ENCODE measurements around the gene TMEM30A. TPM values are rescaled to one million over a fixed set of nuclear protein-coding genes. Genes with fewer than 3 reads are reported as not detected.

Gene TMEM30A
- polyA plus RNA-seq, 1 donor, result 56.1 TPM

DNA sequence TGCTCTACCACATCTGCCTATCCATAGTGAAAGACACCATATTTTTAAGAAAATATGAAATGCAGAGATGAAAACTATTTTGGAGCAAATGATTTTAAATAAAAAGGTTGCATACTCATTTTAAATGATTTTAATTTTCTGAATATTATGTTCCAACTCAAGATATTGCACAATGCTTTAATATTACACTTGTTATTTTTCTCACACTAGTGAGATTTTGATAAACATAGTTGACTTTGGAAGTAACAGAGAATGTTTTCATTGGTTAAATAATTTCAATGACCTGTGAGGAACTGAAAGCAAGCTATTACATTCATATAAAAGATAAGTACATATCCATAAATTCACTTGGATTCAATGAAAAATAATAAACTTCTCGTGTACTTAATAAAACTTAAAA lies 7.2 kb upstream of the TMEM30A start:
- DNase-seq (ENCODE audit: low read depth), result no peak

DNA sequence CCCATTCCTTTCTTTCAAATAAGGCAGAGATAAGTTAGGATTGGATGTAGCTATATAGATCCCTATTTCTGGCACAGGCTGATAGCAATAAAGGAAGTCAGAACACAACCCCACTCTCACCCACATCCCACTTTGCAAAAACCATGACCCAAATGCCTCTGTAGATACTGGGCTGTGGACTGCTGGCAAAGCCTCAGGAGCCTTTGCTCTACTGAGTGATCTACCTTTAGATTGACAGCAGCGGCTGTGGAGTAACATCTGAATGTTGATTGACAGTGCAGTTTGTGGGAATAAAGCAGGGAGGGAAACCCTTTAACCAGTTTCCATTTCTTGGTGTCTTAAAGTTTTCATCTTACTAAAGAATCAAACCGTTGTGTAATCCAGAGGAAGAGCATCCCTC lies 6.7 kb upstream of the TMEM30A start:
- no peak for DNase-seq (ENCODE audit: low read depth)

DNA sequence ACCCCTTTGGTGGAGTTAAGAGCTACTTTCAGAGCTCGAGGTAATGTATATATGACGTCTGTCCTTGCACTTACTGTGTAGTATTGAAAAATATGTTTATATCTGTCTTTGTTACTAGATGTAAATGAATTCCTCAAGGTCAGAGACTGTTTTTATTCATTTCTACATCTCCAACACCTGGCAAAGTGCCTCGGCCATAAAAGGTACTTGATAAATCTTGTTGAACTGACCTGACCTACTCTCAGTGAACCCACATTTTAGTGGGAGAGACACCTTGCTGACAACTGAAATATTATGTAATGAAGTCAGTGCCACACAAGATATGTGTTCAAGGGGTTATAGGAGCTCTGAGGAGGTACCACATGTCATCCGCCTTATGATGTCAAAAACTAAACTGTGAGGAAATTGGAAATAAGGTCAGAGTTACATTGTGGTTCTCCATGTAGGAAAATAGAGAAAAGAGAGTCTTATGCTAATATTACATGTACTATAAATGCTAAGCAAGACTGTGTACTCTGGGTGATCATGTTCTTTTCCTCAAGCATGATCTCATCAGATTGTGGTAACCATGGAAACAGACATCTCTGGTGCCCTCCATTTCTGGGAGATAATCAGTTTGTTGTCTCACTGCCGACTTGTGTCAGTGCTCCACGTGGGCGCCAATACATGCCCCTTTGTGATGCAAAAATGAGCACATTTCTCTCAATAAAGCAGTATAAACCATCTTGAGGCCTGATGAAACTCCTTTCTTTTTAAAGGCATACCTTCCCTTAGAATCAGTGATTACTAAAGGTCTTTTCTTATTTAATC lies 5.7 kb upstream of the TMEM30A start:
- DNase-seq (ENCODE audit: low read depth), result no peak

GRCh38 chr6:75288023-75288422 lies 3.4 kb upstream of the TMEM30A start:
- no peak for DNase-seq (ENCODE audit: low read depth)

GRCh38 chr6:75287424-75287823 lies 2.8 kb upstream of the TMEM30A start:
- DNase-seq (ENCODE audit: low read depth), result no peak

- no peak for DNase-seq (ENCODE audit: low read depth)
Measured at GRCh38 chr6:75286955-75287354, 2.4 kb upstream of the TMEM30A start.

GRCh38 chr6:75285283-75285639 lies 669 bp upstream of the TMEM30A start:
- DNase-seq (ENCODE audit: low read depth), result no peak

GRCh38 chr6:75283907-75284631 lies 523 bp downstream of the TMEM30A start:
- DNase-seq (ENCODE audit: low read depth), result no peak

DNA sequence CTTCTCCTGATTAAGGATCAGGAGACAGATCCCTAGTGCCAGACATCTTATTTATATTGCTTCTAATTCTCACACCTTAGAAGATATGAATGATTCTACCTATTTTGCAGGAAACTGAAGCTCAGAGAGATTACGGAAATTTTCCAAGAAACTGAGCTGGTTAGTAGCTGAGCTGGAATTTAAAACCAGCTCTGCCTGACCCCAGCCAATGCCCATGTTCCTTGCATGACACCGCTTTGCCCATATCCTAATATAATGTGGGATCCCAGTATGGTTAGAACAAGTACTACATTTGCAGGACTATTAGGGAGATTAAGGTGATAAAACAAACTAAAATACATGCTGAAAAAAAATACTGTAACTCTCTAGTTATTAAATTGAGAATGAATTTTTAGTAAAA lies 1.9 kb downstream of the TMEM30A start:
- DNase-seq (ENCODE audit: low read depth), result no peak

GRCh38 chr6:75281653-75282052 lies 2.9 kb downstream of the TMEM30A start:
- no peak for DNase-seq (ENCODE audit: low read depth)

GRCh38 chr6:75280131-75280855 lies 4.3 kb downstream of the TMEM30A start:
- no peak for DNase-seq (ENCODE audit: low read depth)

- no peak for DNase-seq (ENCODE audit: low read depth)
Measured at GRCh38 chr6:75279418-75279817, 5.2 kb downstream of the TMEM30A start.

- no peak for DNase-seq (ENCODE audit: low read depth)
Measured at GRCh38 chr6:75278474-75279077, 6.0 kb downstream of the TMEM30A start.

- DNase-seq (ENCODE audit: low read depth), result no peak
Measured at GRCh38 chr6:75275067-75275466, 9.5 kb downstream of the TMEM30A start.

GRCh38 chr6:75273009-75273408 lies 11.6 kb downstream of the TMEM30A start:
- DNase-seq (ENCODE audit: low read depth), result no peak

GRCh38 chr6:75272145-75272840 lies 12.3 kb downstream of the TMEM30A start:
- no peak for DNase-seq (ENCODE audit: low read depth)

DNA sequence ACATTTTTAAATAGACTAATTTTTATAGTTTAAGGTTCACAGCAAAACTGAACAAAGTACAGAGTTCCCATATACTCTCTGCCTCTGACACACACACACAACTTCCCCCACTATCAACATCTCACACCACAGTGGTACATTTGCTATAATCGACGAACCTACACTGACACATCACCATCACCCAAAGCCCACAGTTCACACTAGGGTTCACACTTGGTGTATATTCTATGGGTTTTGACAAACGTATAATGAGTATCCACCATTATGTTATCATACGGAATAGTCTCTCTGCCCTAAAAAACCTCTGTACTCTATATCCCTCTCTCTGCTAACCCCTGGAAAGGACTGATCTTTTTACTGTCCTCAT lies 15.6 kb downstream of the TMEM30A start:
- DNase-seq (ENCODE audit: low read depth), result no peak

- DNase-seq (ENCODE audit: low read depth), result no peak
Measured at GRCh38 chr6:75268121-75268987, 16.2 kb downstream of the TMEM30A start.

- no peak for DNase-seq (ENCODE audit: low read depth)
Measured at GRCh38 chr6:75267461-75267860, 17.1 kb downstream of the TMEM30A start.

DNA sequence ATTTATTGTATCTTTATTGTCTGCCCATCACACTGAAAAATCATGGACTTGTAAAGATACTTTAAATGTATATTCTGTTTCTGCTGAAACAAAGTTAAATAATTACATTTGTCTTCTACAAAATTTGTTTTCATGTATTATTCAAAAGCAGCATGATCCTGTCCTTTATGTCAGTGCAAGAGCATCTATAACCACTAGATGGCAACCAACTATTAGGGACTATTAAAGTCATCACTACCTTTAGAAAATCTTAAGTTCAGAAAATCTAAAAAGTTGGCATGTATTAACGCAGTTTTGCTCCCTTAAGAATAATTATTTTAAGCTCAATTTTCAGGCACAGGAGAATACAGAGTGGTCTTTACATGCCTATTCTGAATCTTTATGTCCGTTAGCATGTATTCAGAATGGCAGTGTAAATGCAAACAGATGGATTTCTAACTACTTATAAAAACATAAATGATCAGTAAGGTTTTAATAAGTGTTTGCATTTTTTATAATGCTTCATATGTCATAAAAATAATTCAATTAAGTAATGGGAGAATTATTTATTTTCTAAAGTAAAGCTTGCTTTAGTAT lies 17.8 kb downstream of the TMEM30A start:
- DNase-seq (ENCODE audit: low read depth), result no peak

All from forelimb muscle (tissue), 1 donor.